C4-2B (cell line): ENCODE measurements around the gene OR52H1.
A peak's percentile ranks its signal among the peaks of the same experiment; 100 is the strongest.

Source experiments
- ZFX ChIP-seq: fragments of 450-650 bp; IDR thresholded peaks from 2 replicates; pipeline ENCODE4 v1.6.1; 2017
- TF ChIP-seq, protein P1 (sequence below): fragments of 450-650 bp; conservative IDR thresholded peaks from 2 replicates; pipeline ENCODE4 v1.5.1; 2017; ENCODE audit warnings: mild to moderate bottlenecking

DNA sequence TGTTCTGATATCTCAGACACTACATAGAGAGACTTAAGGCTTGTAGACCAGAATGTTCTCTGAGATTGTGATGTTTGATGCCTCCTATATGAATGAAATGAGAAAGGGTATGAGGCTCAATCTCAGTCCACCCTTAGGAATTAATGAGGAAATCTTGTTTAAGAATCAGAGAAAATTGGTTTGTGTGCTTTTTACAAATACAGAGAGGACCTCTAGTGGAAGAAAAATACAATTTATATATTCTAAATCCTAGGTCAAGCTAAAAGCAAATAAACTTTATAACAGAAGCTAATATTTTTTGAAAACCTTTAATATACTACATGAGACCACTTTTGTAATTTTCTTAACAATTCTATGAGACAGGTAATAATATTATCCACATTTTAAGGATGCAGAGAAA lies 5.0 kb upstream of the OR52H1 start:
- TF ChIP-seq, protein P1, sequence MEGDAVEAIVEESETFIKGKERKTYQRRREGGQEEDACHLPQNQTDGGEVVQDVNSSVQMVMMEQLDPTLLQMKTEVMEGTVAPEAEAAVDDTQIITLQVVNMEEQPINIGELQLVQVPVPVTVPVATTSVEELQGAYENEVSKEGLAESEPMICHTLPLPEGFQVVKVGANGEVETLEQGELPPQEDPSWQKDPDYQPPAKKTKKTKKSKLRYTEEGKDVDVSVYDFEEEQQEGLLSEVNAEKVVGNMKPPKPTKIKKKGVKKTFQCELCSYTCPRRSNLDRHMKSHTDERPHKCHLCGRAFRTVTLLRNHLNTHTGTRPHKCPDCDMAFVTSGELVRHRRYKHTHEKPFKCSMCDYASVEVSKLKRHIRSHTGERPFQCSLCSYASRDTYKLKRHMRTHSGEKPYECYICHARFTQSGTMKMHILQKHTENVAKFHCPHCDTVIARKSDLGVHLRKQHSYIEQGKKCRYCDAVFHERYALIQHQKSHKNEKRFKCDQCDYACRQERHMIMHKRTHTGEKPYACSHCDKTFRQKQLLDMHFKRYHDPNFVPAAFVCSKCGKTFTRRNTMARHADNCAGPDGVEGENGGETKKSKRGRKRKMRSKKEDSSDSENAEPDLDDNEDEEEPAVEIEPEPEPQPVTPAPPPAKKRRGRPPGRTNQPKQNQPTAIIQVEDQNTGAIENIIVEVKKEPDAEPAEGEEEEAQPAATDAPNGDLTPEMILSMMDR: peak; percentile 46
- TF ChIP-seq ZFX: no peak
